GM12892 (cell line): ENCODE data around the gene GABRB1.

Source experiments
- POLR2A ChIP-seq: IDR thresholded peaks from 2 replicates; pipeline ENCODE4 v1.6.1; 2011; ENCODE audit warnings: low read depth, low read length, control low read depth
- POLR2AphosphoS5 ChIP-seq: IDR thresholded peaks from 2 replicates; pipeline ENCODE4 v1.6.1; 2011; ENCODE audit warnings: low read depth, low read length, control low read depth
- TAF1 ChIP-seq: IDR thresholded peaks from 2 replicates; pipeline ENCODE4 v1.6.1; 2011; ENCODE audit warnings: low read depth, mild to moderate bottlenecking, control low read depth, low read length, borderline replicate concordance

- TF ChIP-seq POLR2AphosphoS5: no peak
- no peak for TF ChIP-seq POLR2A
- no peak for TF ChIP-seq TAF1
These were observed 89.4 kb downstream of the GABRB1 start for GRCh38 chr4:47120783-47121182.
